Skeletal muscle satellite cell (primary cell): ENCODE measurements around the gene POP7.
"Not testable (repeated sequence)": the region's sequence is repeated elsewhere in the genome, so short reads cannot be mapped to it uniquely, and the experiment has no call there.

Experiments
- H3K27me3 ChIP-seq: 2 replicates; pipeline ENCODE4 v1.7.0; 2013; ENCODE audit warnings: low read length; ENCODE audit not compliant: control insufficient read depth, insufficient read depth
- H3K36me3 ChIP-seq: 2 replicates; pipeline ENCODE4 v1.7.0; 2013; ENCODE audit warnings: mild to moderate bottlenecking, control low read depth, low read length; ENCODE audit not compliant: insufficient read depth
- H3K4me1 ChIP-seq: 2 replicates; pipeline ENCODE4 v1.7.0; 2013; ENCODE audit warnings: low read length; ENCODE audit not compliant: control insufficient read depth, insufficient read depth
- H3K4me2 ChIP-seq: 2 replicates; pipeline ENCODE4 v1.7.0; 2013; ENCODE audit warnings: mild to moderate bottlenecking, low read length
- H3K4me3 ChIP-seq: 2 replicates; pipeline ENCODE4 v1.7.0; 2013; ENCODE audit warnings: low read length
- H3K9ac ChIP-seq: 2 replicates; pipeline ENCODE4 v1.7.0; 2013; ENCODE audit warnings: mild to moderate bottlenecking, low read depth, low read length, moderate library complexity
- H3K9me3 ChIP-seq: replicated peaks from 2 replicates; pipeline ENCODE4 v1.7.0; 2013; ENCODE audit warnings: mild to moderate bottlenecking, control low read depth, low read length

Gene POP7

GRCh38 chr7:100687751-100688300, 18.1 kb upstream of the POP7 start:
- Histone ChIP-seq H3K4me1 (peaks cover 28% of the 10 kb centered on the region), H3K4me3 (no peak overlapping the region), H3K4me2 (peak overlapping the region; percentile 54), H3K9me3 (no peaks in the 10 kb centered on the region), H3K9ac (no peak overlapping the region), H3K27me3 (no peaks in the 10 kb centered on the region), H3K36me3 (peaks cover 46% of the 10 kb centered on the region)

GRCh38 chr7:100688326-100688860, 17.5 kb upstream of the POP7 start:
- Histone ChIP-seq H3K36me3 (peaks cover 42% of the 10 kb centered on the region), H3K9me3 (no peaks in the 10 kb centered on the region), H3K27me3 (no peaks in the 10 kb centered on the region), H3K9ac (no peak overlapping the region), H3K4me3 (no peak overlapping the region), H3K4me2 (no peak overlapping the region), H3K4me1 (peaks cover 29% of the 10 kb centered on the region)

- no peaks in the 10 kb centered on the region for H3K9me3 ChIP-seq
- no peak overlapping the region for H3K4me3 ChIP-seq
- H3K4me2 ChIP-seq, result no peak overlapping the region
- peaks cover 33% of the 10 kb centered on the region for H3K36me3 ChIP-seq
- H3K27me3 ChIP-seq, result no peaks in the 10 kb centered on the region
- no peak overlapping the region for H3K9ac ChIP-seq
- H3K4me1 ChIP-seq, result peaks cover 29% of the 10 kb centered on the region
These were observed 16.4 kb upstream of the POP7 start for GRCh38 chr7:100689230-100690135.

GRCh38 chr7:100691676-100692577, 14.0 kb upstream of the POP7 start:
- peak overlapping the region; percentile 88 for H3K9ac ChIP-seq
- H3K9me3 ChIP-seq, result no peaks in the 10 kb centered on the region
- H3K27me3 ChIP-seq, result no peaks in the 10 kb centered on the region
- H3K4me3 ChIP-seq, result peak overlapping the region; percentile 93
- peaks cover 15% of the 10 kb centered on the region for H3K36me3 ChIP-seq
- peak overlapping the region; percentile 98 for H3K4me2 ChIP-seq
- peaks cover 29% of the 10 kb centered on the region for H3K4me1 ChIP-seq

GRCh38 chr7:100692578-100692961, 13.4 kb upstream of the POP7 start:
- peaks cover 13% of the 10 kb centered on the region for H3K36me3 ChIP-seq
- H3K27me3 ChIP-seq, result no peaks in the 10 kb centered on the region
- no peaks in the 10 kb centered on the region for H3K9me3 ChIP-seq
- peak overlapping the region; percentile 98 for H3K4me2 ChIP-seq
- peak overlapping the region; percentile 93 for H3K4me3 ChIP-seq
- H3K9ac ChIP-seq, result peak overlapping the region; percentile 88
- H3K4me1 ChIP-seq, result peaks cover 28% of the 10 kb centered on the region

GRCh38 chr7:100693312-100694097, 12.4 kb upstream of the POP7 start:
- H3K4me2 ChIP-seq, result peak overlapping the region; percentile 98
- peak overlapping the region; percentile 93 for H3K4me3 ChIP-seq
- peaks cover 19% of the 10 kb centered on the region for H3K4me1 ChIP-seq
- no peaks in the 10 kb centered on the region for H3K9me3 ChIP-seq
- H3K36me3 ChIP-seq, result peaks cover 10% of the 10 kb centered on the region
- H3K9ac ChIP-seq, result peak overlapping the region; percentile 88
- H3K27me3 ChIP-seq, result no peaks in the 10 kb centered on the region

- H3K9me3 ChIP-seq, result no peaks in the 10 kb centered on the region
- H3K9ac ChIP-seq, result peak within 1 kb of the TSS; percentile 88
- H3K27me3 ChIP-seq, result peaks cover 3% of the 10 kb centered on the region
- peaks cover 6% of the 10 kb centered on the region for H3K36me3 ChIP-seq
- H3K4me1 ChIP-seq, result peaks cover 19% of the 10 kb centered on the region
- peak within 1 kb of the TSS; percentile 98 for H3K4me2 ChIP-seq
- H3K4me3 ChIP-seq, result peak within 1 kb of the TSS; percentile 93
These were observed 11.7 kb upstream of the POP7 start, which contains the start of gene GIGYF1 for GRCh38 chr7:100694098-100694745. Gene GIGYF1, minus strand, starts transcription at chr7:100694250. Its CDS starts 6,012 bp downstream, at chr7:100688238.

- no peak overlapping the region for H3K9ac ChIP-seq
- H3K9me3 ChIP-seq, result no peaks in the 10 kb centered on the region
- H3K4me2 ChIP-seq, result no peak overlapping the region
- H3K36me3 ChIP-seq, result no peaks in the 10 kb centered on the region
- H3K4me3 ChIP-seq, result no peak overlapping the region
- H3K4me1 ChIP-seq, result peaks cover 17% of the 10 kb centered on the region
- H3K27me3 ChIP-seq, result peaks cover 11% of the 10 kb centered on the region
These were observed 9.8 kb upstream of the POP7 start for GRCh38 chr7:100696123-100696521.

GRCh38 chr7:100699018-100699417, 6.9 kb upstream of the POP7 start:
- Histone ChIP-seq H3K9ac (no peak overlapping the region), H3K4me3 (no peak overlapping the region), H3K4me2 (no peak overlapping the region), H3K9me3 (no peaks in the 10 kb centered on the region), H3K36me3 (no peaks in the 10 kb centered on the region), H3K27me3 (peaks cover 16% of the 10 kb centered on the region), H3K4me1 (no peaks in the 10 kb centered on the region)

- H3K4me3 ChIP-seq, result not testable (repeated sequence)
These were observed 4.8 kb upstream of the POP7 start for GRCh38 chr7:100701089-100701488.

More at GRCh38 chr7:100701089-100701488, 4.8 kb upstream of the POP7 start:
- peaks cover 16% of the 10 kb centered on the region for H3K27me3 ChIP-seq
- not testable (repeated sequence) for H3K4me1 ChIP-seq, H3K36me3 ChIP-seq, H3K4me2 ChIP-seq, H3K9me3 ChIP-seq, H3K9ac ChIP-seq
